Measurements from ENCODE around the gene SOCS4.

Gene SOCS4

DNA sequence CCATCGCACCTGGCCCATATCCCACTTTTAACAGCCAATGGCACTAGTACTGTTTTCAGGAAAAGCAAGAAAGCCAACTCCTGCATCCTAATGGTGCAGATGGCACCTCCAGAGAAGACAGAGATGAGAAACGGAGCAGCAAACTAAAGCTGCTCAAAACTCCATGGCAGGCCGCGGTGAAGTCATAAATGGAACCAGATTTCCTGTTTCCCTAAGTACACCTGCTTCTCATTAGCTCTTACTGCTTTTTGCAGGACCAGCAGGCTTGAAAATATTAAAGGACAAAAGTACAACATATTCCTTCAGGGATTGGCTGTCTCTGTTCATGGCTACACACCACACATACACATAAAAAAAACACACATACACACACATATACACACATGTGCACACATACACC is 65.3 kb downstream of the SOCS4 start:
- no peak for DNase-seq

DNA sequence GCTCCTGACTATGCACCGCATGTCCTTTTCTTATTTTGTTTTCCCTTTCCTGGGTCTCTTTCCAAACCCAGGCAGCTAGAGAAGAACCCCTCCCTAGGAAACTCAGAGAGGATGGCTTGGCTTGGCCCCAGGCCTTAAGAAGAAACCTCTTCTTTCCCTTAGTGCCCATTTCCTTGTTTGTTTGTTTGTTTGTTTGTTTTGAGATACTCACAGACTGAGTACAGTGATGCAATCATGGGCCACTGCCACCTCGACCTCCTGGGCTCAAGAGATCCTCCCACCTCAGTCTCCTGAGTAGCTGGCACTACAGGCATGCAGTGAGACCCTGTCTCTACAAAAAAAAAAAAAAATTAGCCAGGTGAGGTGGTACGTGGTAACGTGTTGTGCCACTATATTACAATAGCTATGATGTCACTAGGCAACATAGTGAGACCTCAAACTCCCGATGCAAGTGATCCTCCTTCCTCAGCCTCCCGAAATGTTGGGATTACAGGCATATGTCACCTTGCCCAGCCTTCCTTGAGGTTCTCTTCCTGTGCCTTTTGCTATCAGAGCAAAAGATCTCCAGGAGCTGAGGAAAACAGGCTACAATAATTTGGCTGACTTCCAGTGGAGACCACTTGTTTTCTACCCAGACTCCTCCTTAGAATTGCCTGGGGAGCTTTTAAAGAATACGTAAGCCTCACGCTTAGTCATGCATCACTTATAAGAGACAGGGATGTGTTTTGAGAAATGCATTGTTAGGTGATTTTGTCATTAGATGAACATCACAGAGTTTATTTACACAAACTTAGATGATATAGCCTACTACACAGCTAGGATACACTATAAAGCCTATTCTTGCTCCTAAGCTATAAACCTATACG is 67.5 kb downstream of the SOCS4 start:
- DNase-seq = no peak

- peak; percentile 96 for DNase-seq
Observed at GRCh38 chr14:55097881-55098560, 71.0 kb downstream of the SOCS4 start.

GRCh38 chr14:55098561-55098898 is 71.5 kb downstream of the SOCS4 start:
- no peak for DNase-seq

Measured in suppressor macrophage treated with lipopolysaccharide for 4 hours (primary cell).